Mucosa of descending colon (tissue), 3 donors: ENCODE data around the gene MEOX1. TPM values are rescaled to one million over a fixed set of nuclear protein-coding genes. Genes with fewer than 3 reads are reported as not detected.

Source experiments
- ATAC-seq: fragments of 200-7000 bp; cut with Tn5 transposase; one replicate; pipeline ENCODE4 v1.9.1; 2020; ENCODE audit warnings: mild to moderate bottlenecking, moderate library complexity
- DNase-seq, 3 donors: peaks; one replicate each; pipeline ENCODE4 v3.0.0-alpha.2; 2020
- H3K36me3 ChIP-seq: fragments of 200-600 bp; one replicate; pipeline ENCODE4 v1.8.0; 2021; ENCODE audit warnings: low read depth, mild to moderate bottlenecking
- H3K4me1 ChIP-seq: fragments of 200-600 bp; one replicate; pipeline ENCODE4 v1.8.0; 2021; ENCODE audit warnings: low read depth, mild to moderate bottlenecking
- H3K4me3 ChIP-seq: fragments of 200-600 bp; one replicate; pipeline ENCODE4 v1.8.0; 2021; ENCODE audit warnings: mild to moderate bottlenecking
- H3K9me3 ChIP-seq: fragments of 200-600 bp; one replicate; pipeline ENCODE4 v1.8.0; 2021; ENCODE audit warnings: mild to moderate bottlenecking
- CTCF ChIP-seq: fragments of 200-600 bp; IDR thresholded peaks from one replicate; pipeline ENCODE4 v1.8.0; 2022; ENCODE audit warnings: antibody characterized with exemption, mild to moderate bottlenecking
- intact Hi-C, 2 donors: fragments of 100-400 bp; cut with DNase I in 1 of 2; cut with micrococcal nuclease in 1 of 2; formaldehyde crosslinking; loops; one replicate each; pipeline versions ENCODE4 v1.11.0 to v1.11.1; 2022; cut with DNase I, micrococcal nuclease
- total RNA-seq, 3 donors: library from RNA; stranded (reverse); fragmentation: NEBNext Ultra II Directional in 2 of 3; extraction: Animal tissue kit (Norgen Biotek cat#: 25700) in 2 of 3; gene quantifications; one replicate each; pipeline versions ENCODE4 v1.2.1 to v1.2.4, GENCODE V29; 2021 to 2023
- donor health status: DM: no; HTN: no; CAD: no; lungs with moderate emphysema.
- donor health status: DM: no; HTN: no; CAD: no.
- donor health status: DM: no; HTN: yes; CAD: no.

The MEOX1 gene
- total RNA-seq, 3 donors from 2014 or later: 1.4 to 3.5 (median 1.4) TPM

- DNase-seq: no peak
- intact Hi-C loops: no loop called here
- Histone ChIP-seq H3K4me1 (no peaks in the 10 kb centered on the region), H3K36me3 (no peaks in the 10 kb centered on the region), H3K9me3 (no peaks in the 10 kb centered on the region), H3K4me3 (no peak overlapping the region)
- TF ChIP-seq CTCF: no peak
- no peak for ATAC-seq
These were observed 9.6 kb downstream of the MEOX1 start for GRCh38 chr17:43652124-43652480.

GRCh38 chr17:43650471-43650870 lies 11.3 kb downstream of the MEOX1 start:
- no peaks in the 10 kb centered on the region for H3K36me3 ChIP-seq
- TF ChIP-seq CTCF: no peak
- intact Hi-C loops: no loop called here
- no peaks in the 10 kb centered on the region for H3K9me3 ChIP-seq
- no peak for DNase-seq
- ATAC-seq: no peak
- H3K4me1 ChIP-seq: no peaks in the 10 kb centered on the region
- H3K4me3 ChIP-seq: no peak overlapping the region

GRCh38 chr17:43648916-43649315 lies 12.8 kb downstream of the MEOX1 start:
- Histone ChIP-seq H3K36me3 (no peaks in the 10 kb centered on the region), H3K4me3 (no peak overlapping the region), H3K9me3 (no peaks in the 10 kb centered on the region), H3K4me1 (no peaks in the 10 kb centered on the region)
- ATAC-seq (no peak), DNase-seq (no peak)
- intact Hi-C loops: no loop called here
- TF ChIP-seq CTCF: no peak

GRCh38 chr17:43645765-43646481 lies 15.8 kb downstream of the MEOX1 start:
- intact Hi-C loops: no loop called here
- DNase-seq (peak; percentile 42 to 58 (median 53)), ATAC-seq (peak; percentile 64)
- TF ChIP-seq CTCF: no peak
- no peaks in the 10 kb centered on the region for H3K9me3 ChIP-seq
- H3K4me1 ChIP-seq: no peaks in the 10 kb centered on the region
- H3K36me3 ChIP-seq: no peaks in the 10 kb centered on the region
- H3K4me3 ChIP-seq: no peak overlapping the region

- intact Hi-C loops: no loop called here
- Histone ChIP-seq H3K36me3 (no peaks in the 10 kb centered on the region), H3K9me3 (no peaks in the 10 kb centered on the region), H3K4me1 (no peaks in the 10 kb centered on the region), H3K4me3 (no peak overlapping the region)
- DNase-seq: no peak
- ATAC-seq: no peak
- TF ChIP-seq CTCF: no peak
These were observed 16.3 kb downstream of the MEOX1 start for GRCh38 chr17:43645450-43645764.

- H3K9me3 ChIP-seq: no peaks in the 10 kb centered on the region
- H3K36me3 ChIP-seq: no peaks in the 10 kb centered on the region
- intact Hi-C loops: no loop called here
- H3K4me3 ChIP-seq: no peak overlapping the region
- TF ChIP-seq CTCF: no peak
- ATAC-seq: no peak
- DNase-seq: no peak
- H3K4me1 ChIP-seq: no peaks in the 10 kb centered on the region
These were observed 17.6 kb downstream of the MEOX1 start for GRCh38 chr17:43644081-43644480.
